HL-60/S4 treated with phorbol 12-myristate 13-acetate at 8.2 ng/mL for 4 days and 3 days (cell line): ENCODE results near the gene AP3D1.
"Not testable (repeated sequence)": the region's sequence is repeated elsewhere in the genome, so short reads cannot be mapped to it uniquely, and the experiment has no call there.

Experiments used
- in situ Hi-C: fragments of 300-500 bp; cut with MboI; formaldehyde crosslinking; loops from 2 replicates; pipeline ENCODE4 v1.15.0; 2022; ENCODE audit warnings: low sequenced_read_pairs

Gene AP3D1

GRCh38 chr19:2157452-2157851 lies 6.1 kb upstream of the AP3D1 start:
- in situ Hi-C loops: loop anchor here (10.0 kb wide), 1 partner anchor 47 kb away; no protein-coding TSS in a partner anchor

- in situ Hi-C loops: loop anchor here (10.0 kb wide), 1 partner anchor 50 kb away; no protein-coding TSS in a partner anchor
Measured at GRCh38 chr19:2154587-2155075, 3.3 kb upstream of the AP3D1 start.

GRCh38 chr19:2150794-2151338 lies 500 bp downstream of the AP3D1 start:
- in situ Hi-C loops: loop anchor here (10.0 kb wide), 1 partner anchor 54 kb away; no protein-coding TSS in a partner anchor

GRCh38 chr19:2149980-2150793 lies 1.2 kb downstream of the AP3D1 start:
- in situ Hi-C loops: loop anchor here (10.0 kb wide), 1 partner anchor 55 kb away; no protein-coding TSS in a partner anchor

GRCh38 chr19:2148482-2149135 lies 2.8 kb downstream of the AP3D1 start:
- in situ Hi-C loops: no loop called here

- in situ Hi-C loops: no loop called here
Measured at GRCh38 chr19:2145831-2146241, 5.5 kb downstream of the AP3D1 start.

- in situ Hi-C loops: no loop called here
Measured at GRCh38 chr19:2144190-2144589, 7.2 kb downstream of the AP3D1 start.

GRCh38 chr19:2142173-2142829 lies 9.1 kb downstream of the AP3D1 start:
- in situ Hi-C loops: no loop called here

GRCh38 chr19:2140138-2140569 lies 11.2 kb downstream of the AP3D1 start:
- in situ Hi-C loops: no loop called here

- in situ Hi-C loops: no loop called here
Measured at GRCh38 chr19:2139385-2140137, 11.8 kb downstream of the AP3D1 start.

- in situ Hi-C loops: no loop called here
Measured at GRCh38 chr19:2138061-2138728, 13.2 kb downstream of the AP3D1 start.

GRCh38 chr19:2136796-2137195 lies 14.6 kb downstream of the AP3D1 start:
- in situ Hi-C loops: no loop called here

- in situ Hi-C loops: no loop called here
Measured at GRCh38 chr19:2135474-2136402, 15.6 kb downstream of the AP3D1 start.

GRCh38 chr19:2132731-2133490 lies 18.5 kb downstream of the AP3D1 start:
- in situ Hi-C loops: no loop called here

- in situ Hi-C loops: no loop called here
Measured at GRCh38 chr19:2132191-2132590, 19.2 kb downstream of the AP3D1 start.

GRCh38 chr19:2131012-2131975 lies 20.1 kb downstream of the AP3D1 start:
- in situ Hi-C loops: not testable (repeated sequence)
